H1 (cell line): ENCODE measurements around the gene ZNF512B. TPM values are rescaled to one million over a fixed set of nuclear protein-coding genes. Genes with fewer than 3 reads are reported as not detected.

ENCODE experiments used
- CTCF ChIA-PET: fragments of 300-600 bp; sonication (Branson Sonifier 250); formaldehyde crosslinking; loops from one replicate; lab custom pipeline; 2021; ENCODE audit not compliant: partially characterized antibody; lab: Charles Lee
- POLR2A ChIA-PET: fragments of 300-600 bp; sonication (Branson Sonifier 250); formaldehyde crosslinking; loops from one replicate; lab custom pipeline; 2021; ENCODE audit warnings: inconsistent platforms; ENCODE audit not compliant: partially characterized antibody; lab: Charles Lee
- DNase-seq, 2 experiments: peaks; one replicate each; pipeline versions ENCODE4 v3.0.0 to v3.0.0-alpha.2; 2010 to 2022; ENCODE audit warnings: low spot score in 2 of 2, low read depth in 1 of 2, mixed read lengths in 1 of 2
- FAIRE-seq: peaks from 2 replicates; lab custom pipeline; 2011; peaks lifted over from hg19 to GRCh38; lab: Jason Lieb, UNC
- H2AFZ ChIP-seq: 2 replicates; pipeline ENCODE4 v1.8.1; 2012; ENCODE audit warnings: low read length, inconsistent platforms
- H2AK5ac ChIP-seq: 2 replicates; pipeline ENCODE4 v1.6.1; 2013; ENCODE audit warnings: low read depth, low read length
- H2BK120ac ChIP-seq: replicated peaks from 2 replicates; pipeline ENCODE3; 2013; ENCODE audit warnings: low read depth, low read length, inconsistent platforms
- H2BK12ac ChIP-seq: 2 replicates; pipeline ENCODE4 v1.6.1; 2013; ENCODE audit warnings: low read depth, low read length
- H2BK15ac ChIP-seq: 2 replicates; pipeline ENCODE4 v1.6.1; 2013; ENCODE audit warnings: low read length
- H2BK20ac ChIP-seq: 2 replicates; pipeline ENCODE4 v1.6.1; 2013; ENCODE audit warnings: low read length
- H2BK5ac ChIP-seq: 2 replicates; pipeline ENCODE4 v1.6.1; 2013; ENCODE audit warnings: low read depth, low read length
- H3K14ac ChIP-seq: 2 replicates; pipeline ENCODE4 v1.6.1; 2013; ENCODE audit warnings: inconsistent platforms; ENCODE audit not compliant: insufficient read length
- H3K18ac ChIP-seq: 2 replicates; pipeline ENCODE4 v1.6.1; 2013; ENCODE audit warnings: low read length; ENCODE audit errors: extremely low read depth
- H3K23ac ChIP-seq: 2 replicates; pipeline ENCODE4 v1.6.1; 2013; ENCODE audit warnings: inconsistent platforms; ENCODE audit not compliant: insufficient read length
- H3K23me2 ChIP-seq: 2 replicates; pipeline ENCODE4 v1.6.1; 2013; ENCODE audit warnings: low read depth, low read length
- H3K27ac ChIP-seq: 2 replicates; pipeline ENCODE4 v1.6.1; 2011; ENCODE audit warnings: low read depth, low read length, inconsistent platforms
- H3K27me3 ChIP-seq, 4 experiments: replicated peaks in 1 of 4; 1 replicate in 1 of 4; 2 replicates in 3 of 4; pipeline versions ENCODE4 v1.6.1 to v1.8.1; 2011 to 2013; ENCODE audit warnings: low read length in 3 of 4, mild to moderate bottlenecking in 3 of 4, inconsistent platforms in 2 of 4, mixed read lengths in 2 of 4, moderate library complexity in 1 of 4; ENCODE audit not compliant: control insufficient read depth in 3 of 4, insufficient read depth in 3 of 4; ENCODE audit errors: extremely low read depth in 1 of 4
- H3K36me3 ChIP-seq, 4 experiments: 2 replicates each; pipeline versions ENCODE4 v1.6.1 to v1.8.1; 2011 to 2013; ENCODE audit warnings: mild to moderate bottlenecking in 4 of 4, low read length in 3 of 4, moderate library complexity in 2 of 4, control low read depth in 1 of 4, inconsistent platforms in 1 of 4; ENCODE audit not compliant: insufficient read depth in 4 of 4, control insufficient read depth in 2 of 4
- H3K4ac ChIP-seq: replicated peaks from 2 replicates; pipeline ENCODE3; 2013; ENCODE audit warnings: low read length, low read depth, mixed read lengths, inconsistent platforms; ENCODE audit not compliant: insufficient read length
- H3K4me1 ChIP-seq, 4 experiments: replicated peaks in 1 of 4; 1 replicate in 1 of 4; 2 replicates in 3 of 4; pipeline versions ENCODE4 v1.6.1 to v1.8.1; 2011 to 2013; ENCODE audit warnings: low read length in 3 of 4, inconsistent platforms in 2 of 4, mixed read lengths in 1 of 4; ENCODE audit not compliant: insufficient read depth in 4 of 4, control insufficient read depth in 3 of 4
- H3K4me2 ChIP-seq, 2 experiments: 2 replicates each; pipeline versions ENCODE4 v1.6.1 to v1.8.1; 2011 to 2013; ENCODE audit warnings: low read depth in 2 of 2, low read length in 2 of 2, control low read depth in 1 of 2, inconsistent platforms in 1 of 2, mild to moderate bottlenecking in 1 of 2; ENCODE audit not compliant: insufficient read depth in 1 of 2
- H3K4me3 ChIP-seq, 4 experiments: fragments of 200-600, 300-600 bp in 1 of 4; sonication (generic), shearing (Covaris generic), sonication (Bioruptor Twin) in 1 of 4; 2 replicates each; pipeline versions ENCODE4 v1.5.1 to v1.8.1; 2011 to 2016; ENCODE audit warnings: low read length in 4 of 4, low read depth in 3 of 4, control low read depth in 2 of 4, inconsistent platforms in 2 of 4, mild to moderate bottlenecking in 2 of 4, mixed read lengths in 1 of 4, moderate library complexity in 1 of 4; ENCODE audit not compliant: insufficient read depth in 2 of 4; ENCODE audit errors: extremely low read depth in 1 of 4
- H3K56ac ChIP-seq: replicated peaks from 2 replicates; pipeline ENCODE3; 2013; ENCODE audit warnings: low read depth, mild to moderate bottlenecking, mixed read lengths, low read length, inconsistent platforms; ENCODE audit not compliant: insufficient read length
- H3K79me1 ChIP-seq: 2 replicates; pipeline ENCODE4 v1.6.1; 2013; ENCODE audit warnings: low read depth, low read length, control low read depth
- H3K79me2 ChIP-seq, 2 experiments: 2 replicates each; pipeline versions ENCODE4 v1.6.1 to v1.8.1; 2012 to 2013; ENCODE audit warnings: low read length in 2 of 2, mild to moderate bottlenecking in 2 of 2, inconsistent platforms in 1 of 2; ENCODE audit not compliant: insufficient read depth in 2 of 2, control insufficient read depth in 1 of 2
- H3K9ac ChIP-seq, 4 experiments: replicated peaks in 1 of 4; 1 replicate in 1 of 4; 2 replicates in 3 of 4; pipeline versions ENCODE4 v1.6.1 to v1.8.1; 2011 to 2013; ENCODE audit warnings: low read depth in 3 of 4, low read length in 3 of 4, control low read depth in 2 of 4, mild to moderate bottlenecking in 2 of 4, moderate library complexity in 2 of 4, inconsistent platforms in 1 of 4; ENCODE audit errors: extremely low read depth in 1 of 4
- H3K9me3 ChIP-seq, 2 experiments: 2 replicates each; pipeline versions ENCODE4 v1.6.1 to v1.8.1; 2012 to 2013; ENCODE audit warnings: mild to moderate bottlenecking in 2 of 2, moderate library complexity in 2 of 2, control low read depth in 1 of 2, inconsistent platforms in 1 of 2, low read depth in 1 of 2, low read length in 1 of 2, mixed read lengths in 1 of 2; ENCODE audit not compliant: insufficient read depth in 2 of 2
- H4K20me1 ChIP-seq, 2 experiments: replicated peaks in 1 of 2; 2 replicates each; pipeline versions ENCODE3 to v1.8.1; 2011 to 2013; ENCODE audit warnings: inconsistent platforms in 2 of 2, low read length in 2 of 2, mild to moderate bottlenecking in 1 of 2; ENCODE audit not compliant: insufficient read depth in 2 of 2, control insufficient read depth in 1 of 2
- H4K5ac ChIP-seq: 2 replicates; pipeline ENCODE4 v1.6.1; 2013; ENCODE audit warnings: low read length, low read depth, mixed read lengths, inconsistent platforms; ENCODE audit not compliant: insufficient read length
- H4K8ac ChIP-seq: 2 replicates; pipeline ENCODE4 v1.8.0; 2013; ENCODE audit warnings: mild to moderate bottlenecking, moderate library complexity, low read length, inconsistent platforms; ENCODE audit not compliant: insufficient read depth; ENCODE audit errors: extremely low read depth
- H4K91ac ChIP-seq: replicated peaks from 2 replicates; pipeline ENCODE3; 2013; ENCODE audit warnings: low read length, mixed read lengths, inconsistent platforms; ENCODE audit not compliant: insufficient read length
- HDAC2 ChIP-seq, 2 experiments: fragments of 300-600 bp in 1 of 2; sonication (generic) in 1 of 2; IDR thresholded peaks; 2 replicates each; pipeline ENCODE4 v1.6.1; 2011 to 2012; ENCODE audit warnings: low read depth in 2 of 2, low read length in 2 of 2, mild to moderate bottlenecking in 2 of 2, moderate library complexity in 2 of 2, borderline replicate concordance in 1 of 2, inconsistent platforms in 1 of 2
- TCF12 ChIP-seq: IDR thresholded peaks from 2 replicates; pipeline ENCODE4 v1.6.1; 2011; ENCODE audit warnings: low read depth, mild to moderate bottlenecking, low read length
- WGBS, 2 experiments: shearing (Covaris generic) in 1 of 2; methylation state at CpG; one replicate each; pipeline versions ENCODE4 v1.1.6 to v1.1.7; 2013 to 2015; ENCODE audit warnings: low lambda C conversion rate in 2 of 2, mixed read lengths in 2 of 2, inconsistent platforms in 1 of 2, low coverage in 1 of 2, missing lambda C conversion rate in 1 of 2; ENCODE audit not compliant: insufficient replicate concordance in 2 of 2, insufficient coverage in 1 of 2, insufficient read length in 1 of 2; ENCODE audit errors: extremely low coverage in 1 of 2, missing lambda C conversion rate in 1 of 2; 5-methylcytosine and 5-hydroxymethylcytosine counted together
- polyA plus RNA-seq, 7 experiments: library from polyadenylated mRNA; depleted of rRNA in 3 of 7; stranded (reverse) in 5 of 7; unstranded in 2 of 7; fragments of >200 nt in 5 of 7; fragments of 200-250 nt in 2 of 7; gene quantifications; 1 replicate in 5 of 7; 2 replicates in 1 of 7; 4 replicates in 1 of 7; pipeline versions ENCODE4 v1.2.1 to v1.2.3, GENCODE V29; 2011 to 2013; ENCODE audit warnings: missing spikeins in 2 of 7, mixed read lengths in 2 of 7
- total RNA-seq: library from RNA; stranded (reverse); fragmentation: NEBNext Ultra II Directional; extraction: Animal tissue kit (Norgen Biotek cat#: 25700); gene quantifications from 2 replicates; pipeline ENCODE4 v1.2.1, GENCODE V29; 2021

Gene ZNF512B
- total and polyA plus RNA-seq, 2 of the 8 experiments (the other 6 are each of a cell fraction or from before 2014, with no cell fraction given), result 7.3 to 26.6 TPM

DNA sequence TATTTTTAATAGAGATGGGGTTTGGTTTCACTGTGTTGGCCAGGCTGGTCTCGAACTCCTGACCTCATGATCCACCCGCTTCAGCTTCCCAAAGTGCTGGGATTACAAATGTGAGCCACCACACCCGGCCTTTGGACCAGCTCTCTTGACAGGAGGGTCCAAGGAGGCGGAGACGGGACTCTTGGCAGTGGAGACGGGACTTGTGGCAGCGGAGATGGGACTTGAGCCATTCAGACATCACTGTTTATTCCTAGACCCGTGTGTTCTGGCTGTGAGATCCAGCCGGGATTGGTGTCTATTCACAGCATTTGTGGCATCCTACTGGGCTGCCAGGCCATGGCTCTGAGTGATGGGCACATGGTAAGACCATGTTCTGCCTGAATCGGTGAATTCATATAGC lies 36.8 kb upstream of the ZNF512B start:
- POLR2A ChIA-PET, result no interaction called here
- FAIRE-seq (no peak), DNase-seq (no peak)
- H3K27me3 ChIP-seq, result no peaks in the 10 kb centered on the region
- H2AK5ac ChIP-seq, result no peak overlapping the region
- H3K9me3 ChIP-seq, result no peaks in the 10 kb centered on the region
- WGBS, 2 experiments, result 90% methylated on average over 10 of the region's 10 CpGs; no CpG with 5 or more reads in 1 of the 2 experiments
- H2BK20ac ChIP-seq, result no peak overlapping the region
- no peak overlapping the region for H3K4me3 ChIP-seq
- H3K27ac ChIP-seq, result no peak overlapping the region
- H3K14ac ChIP-seq, result no peak overlapping the region
- peaks cover 11 to 53% (median 26%) of the 10 kb centered on the region in 4 experiments; a peak in 7 of 8 replicates for H3K36me3 ChIP-seq
- H4K8ac ChIP-seq, result no peak overlapping the region
- H2BK12ac ChIP-seq, result no peak overlapping the region
- no peak overlapping the region for H3K56ac ChIP-seq
- H3K4me2 ChIP-seq, result no peak overlapping the region
- peaks cover 7% of the 10 kb centered on the region for H3K79me1 ChIP-seq
- no peak overlapping the region for H2BK5ac ChIP-seq
- TF ChIP-seq HDAC2 (IDR thresholded peaks at IDR 0.05; ENCODE audit: borderline replicate concordance in 1 of 2, low read depth in 2 of 2, low read length in 2 of 2) (no peak), TCF12 (no peak)
- no peak overlapping the region for H3K23ac ChIP-seq
- H2BK15ac ChIP-seq, result no peak overlapping the region
- CTCF ChIA-PET, result interaction anchor here (0.6 to 2.0 kb wide), 5 partner anchors 12 to 139 kb away, joined by 3 to 6 read pairs (median 4); no protein-coding TSS in a partner anchor
- H4K5ac ChIP-seq, result no peak overlapping the region
- no peak overlapping the region for H2BK120ac ChIP-seq
- no peak overlapping the region for H4K91ac ChIP-seq
- H3K23me2 ChIP-seq, result no peaks in the 10 kb centered on the region
- peaks cover 0 to 5% of the 10 kb centered on the region in 2 experiments; a peak in 2 of 4 replicates for H3K79me2 ChIP-seq
- H2AFZ ChIP-seq, result no peak overlapping the region
- H3K4me1 ChIP-seq, result no peaks in the 10 kb centered on the region
- peaks cover 10 to 11% of the 10 kb centered on the region in 2 experiments for H4K20me1 ChIP-seq
- no peak overlapping the region for H3K9ac ChIP-seq
- no peak overlapping the region for H3K4ac ChIP-seq
- H3K18ac ChIP-seq, result no peak overlapping the region
